Left ventricle myocardium superior (tissue), 1 donor: ENCODE results near the gene RAPGEF6. TPM values are rescaled to one million over a fixed set of nuclear protein-coding genes. Genes with fewer than 3 reads are reported as not detected.

Source experiments
- ATAC-seq: fragments of 200-7000 bp; cut with Tn5 transposase; one replicate; pipeline ENCODE4 v1.9.1; 2020; ENCODE audit warnings: mild to moderate bottlenecking, moderate library complexity
- DNase-seq: peaks from one replicate; pipeline ENCODE4 v3.0.0-alpha.2; 2020
- intact Hi-C: fragments of 100-400 bp; cut with micrococcal nuclease; formaldehyde crosslinking; loops from one replicate; pipeline ENCODE4 v1.11.0; 2022
- total RNA-seq: library from RNA; stranded (reverse); fragmentation: NEBNext Ultra II Directional; extraction: Animal tissue kit (Norgen Biotek cat#: 25700); gene quantifications from one replicate; pipeline ENCODE4 v1.2.1, GENCODE V29; 2021
- donor health status: DM: no; HTN: yes; CAD: no; lungs with severe emphysema.

Gene RAPGEF6
- total RNA-seq, 1 donor from 2014 or later: 7.8 TPM

- ATAC-seq (no peak), DNase-seq (no peak)
- intact Hi-C loops: no loop called here
Measured at GRCh38 chr5:131571669-131572168, 63.3 kb downstream of the RAPGEF6 start.

- no peak for ATAC-seq
- intact Hi-C loops: no loop called here
- DNase-seq: no peak
Measured at GRCh38 chr5:131570757-131571156, 64.3 kb downstream of the RAPGEF6 start.

- intact Hi-C loops: no loop called here
- no peak for DNase-seq
- no peak for ATAC-seq
Measured at GRCh38 chr5:131564229-131564652, 70.8 kb downstream of the RAPGEF6 start.

- intact Hi-C loops: no loop called here
- DNase-seq: no peak
- no peak for ATAC-seq
Measured at GRCh38 chr5:131563434-131564228, 71.4 kb downstream of the RAPGEF6 start.

GRCh38 chr5:131550606-131551005, 84.4 kb downstream of the RAPGEF6 start:
- ATAC-seq (no peak), DNase-seq (no peak)
- intact Hi-C loops: no loop called here

GRCh38 chr5:131548176-131548575, 86.9 kb downstream of the RAPGEF6 start:
- intact Hi-C loops: no loop called here
- DNase-seq (no peak), ATAC-seq (no peak)

GRCh38 chr5:131545845-131546244, 89.2 kb downstream of the RAPGEF6 start:
- intact Hi-C loops: no loop called here
- ATAC-seq (no peak), DNase-seq (no peak)

GRCh38 chr5:131542723-131543122, 92.3 kb downstream of the RAPGEF6 start:
- intact Hi-C loops: no loop called here
- DNase-seq: no peak
- ATAC-seq: no peak

- DNase-seq (no peak), ATAC-seq (no peak)
- intact Hi-C loops: no loop called here
Measured at GRCh38 chr5:131541762-131542161, 93.3 kb downstream of the RAPGEF6 start.

- intact Hi-C loops: no loop called here
- no peak for DNase-seq
- no peak for ATAC-seq
Measured at GRCh38 chr5:131541071-131541470, 94.0 kb downstream of the RAPGEF6 start.

GRCh38 chr5:131539251-131539650, 95.8 kb downstream of the RAPGEF6 start:
- intact Hi-C loops: no loop called here
- no peak for ATAC-seq
- no peak for DNase-seq

- DNase-seq (no peak), ATAC-seq (no peak)
- intact Hi-C loops: no loop called here
Measured at GRCh38 chr5:131538177-131538593, 96.8 kb downstream of the RAPGEF6 start.

GRCh38 chr5:131536850-131537448, 98.1 kb downstream of the RAPGEF6 start:
- ATAC-seq: no peak
- intact Hi-C loops: no loop called here
- no peak for DNase-seq

- peak; percentile 67 for ATAC-seq
- no peak for DNase-seq
- intact Hi-C loops: no loop called here
Measured at GRCh38 chr5:131536211-131536826, 98.7 kb downstream of the RAPGEF6 start.

- ATAC-seq: no peak
- DNase-seq: no peak
- intact Hi-C loops: no loop called here
Measured at GRCh38 chr5:131534974-131535373, 100.1 kb downstream of the RAPGEF6 start.

GRCh38 chr5:131533836-131534235, 101.2 kb downstream of the RAPGEF6 start:
- no peak for DNase-seq
- no peak for ATAC-seq
- intact Hi-C loops: no loop called here

GRCh38 chr5:131532031-131532640, 102.9 kb downstream of the RAPGEF6 start:
- ATAC-seq: peak; percentile 25

GRCh38 chr5:131530706-131531331, 104.2 kb downstream of the RAPGEF6 start:
- intact Hi-C loops: no loop called here
- ATAC-seq: no peak
- no peak for DNase-seq

More at GRCh38 chr5:131532031-131532640, 102.9 kb downstream of the RAPGEF6 start:
- intact Hi-C loops: no loop called here
- no peak for DNase-seq

- ATAC-seq (no peak), DNase-seq (no peak)
- intact Hi-C loops: no loop called here
Measured at GRCh38 chr5:131528682-131529081, 106.3 kb downstream of the RAPGEF6 start.
